Astrocyte (in vitro differentiated cells and primary cell): ENCODE data around the gene CTRB1. TPM values are rescaled to one million over a fixed set of nuclear protein-coding genes. Genes with fewer than 3 reads are reported as not detected.

Experiments used
- DNase-seq: peaks from one replicate; pipeline ENCODE4 v3.0.0-alpha.2; 2010; ENCODE audit warnings: low read depth
- FAIRE-seq: peaks from 2 replicates; lab custom pipeline; 2011; peaks lifted over from hg19 to GRCh38; lab: Jason Lieb, UNC
- H2AFZ ChIP-seq: 2 replicates; pipeline ENCODE4 v1.6.0; 2012; ENCODE audit warnings: low read depth, low read length, inconsistent platforms
- H3K27ac ChIP-seq: 2 replicates; pipeline ENCODE4 v1.5.1; 2011; ENCODE audit warnings: low read depth, low read length, inconsistent platforms
- H3K27me3 ChIP-seq: 2 replicates; pipeline ENCODE4 v1.6.0; 2011; ENCODE audit warnings: low read length, inconsistent platforms; ENCODE audit not compliant: insufficient read depth
- H3K36me3 ChIP-seq: 2 replicates; pipeline ENCODE4 v1.5.1; 2011; ENCODE audit warnings: low read length, inconsistent platforms; ENCODE audit not compliant: insufficient read depth
- H3K4me1 ChIP-seq: 2 replicates; pipeline ENCODE4 v1.5.1; 2011; ENCODE audit warnings: low read length, inconsistent platforms; ENCODE audit not compliant: insufficient read depth
- H3K4me2 ChIP-seq: 2 replicates; pipeline ENCODE4 v1.6.0; 2012; ENCODE audit warnings: low read length, inconsistent platforms
- H3K4me3 ChIP-seq: 2 replicates; pipeline ENCODE4 v1.5.1; 2011; ENCODE audit warnings: low read depth, mild to moderate bottlenecking, low read length, inconsistent platforms; ENCODE audit not compliant: insufficient read depth
- H3K79me2 ChIP-seq: 2 replicates; pipeline ENCODE4 v1.6.0; 2012; ENCODE audit warnings: mild to moderate bottlenecking, low read length, inconsistent platforms; ENCODE audit not compliant: insufficient read depth
- H3K9ac ChIP-seq: 2 replicates; pipeline ENCODE4 v1.6.0; 2012; ENCODE audit warnings: mild to moderate bottlenecking, low read length, inconsistent platforms
- H3K9me3 ChIP-seq: 2 replicates; pipeline ENCODE4 v1.5.1; 2012; ENCODE audit warnings: low read depth, mild to moderate bottlenecking, low read length, inconsistent platforms; ENCODE audit not compliant: insufficient read depth
- H4K20me1 ChIP-seq: 2 replicates; pipeline ENCODE4 v1.6.0; 2012; ENCODE audit warnings: low read length, inconsistent platforms; ENCODE audit not compliant: insufficient read depth
- H3K27ac Mint-ChIP-seq: one replicate; pipeline ENCODE4 v1.8.0; 2021; ENCODE audit warnings: mild to moderate bottlenecking, mixed read lengths; ENCODE audit not compliant: unreplicated experiment
- H3K27me3 Mint-ChIP-seq: one replicate; pipeline ENCODE4 v1.8.0; 2021; ENCODE audit warnings: low read depth, mixed read lengths; ENCODE audit not compliant: unreplicated experiment
- H3K36me3 Mint-ChIP-seq: one replicate; pipeline ENCODE4 v1.8.0; 2021; ENCODE audit warnings: low read depth, mixed read lengths; ENCODE audit not compliant: unreplicated experiment
- H3K4me1 Mint-ChIP-seq: one replicate; pipeline ENCODE4 v1.8.0; 2021; ENCODE audit warnings: low read depth, mixed read lengths; ENCODE audit not compliant: unreplicated experiment
- H3K4me3 Mint-ChIP-seq: one replicate; pipeline ENCODE4 v1.8.0; 2021; ENCODE audit warnings: mild to moderate bottlenecking, moderate library complexity, mixed read lengths; ENCODE audit not compliant: unreplicated experiment
- H3K9me3 Mint-ChIP-seq: one replicate; pipeline ENCODE4 v1.8.0; 2021; ENCODE audit warnings: mild to moderate bottlenecking, mixed read lengths; ENCODE audit not compliant: unreplicated experiment
- CTCF ChIP-seq: IDR thresholded peaks from 2 replicates; pipeline ENCODE4 v1.5.1; 2011; ENCODE audit warnings: low read depth, mild to moderate bottlenecking, inconsistent platforms, low read length, moderate library complexity; ENCODE audit not compliant: insufficient read depth
- EZH2 ChIP-seq: IDR thresholded peaks from 2 replicates; pipeline ENCODE4 v1.6.1; 2012; ENCODE audit warnings: mild to moderate bottlenecking, low read length, inconsistent platforms; ENCODE audit not compliant: insufficient read depth
- total RNA-seq: library from RNA; stranded (reverse); gene quantifications from 2 replicates; pipeline ENCODE4 v1.2.1, GENCODE V29; 2021

CTRB1 gene
- total RNA-seq, 1 donor from 2014 or later, result not detected

DNA sequence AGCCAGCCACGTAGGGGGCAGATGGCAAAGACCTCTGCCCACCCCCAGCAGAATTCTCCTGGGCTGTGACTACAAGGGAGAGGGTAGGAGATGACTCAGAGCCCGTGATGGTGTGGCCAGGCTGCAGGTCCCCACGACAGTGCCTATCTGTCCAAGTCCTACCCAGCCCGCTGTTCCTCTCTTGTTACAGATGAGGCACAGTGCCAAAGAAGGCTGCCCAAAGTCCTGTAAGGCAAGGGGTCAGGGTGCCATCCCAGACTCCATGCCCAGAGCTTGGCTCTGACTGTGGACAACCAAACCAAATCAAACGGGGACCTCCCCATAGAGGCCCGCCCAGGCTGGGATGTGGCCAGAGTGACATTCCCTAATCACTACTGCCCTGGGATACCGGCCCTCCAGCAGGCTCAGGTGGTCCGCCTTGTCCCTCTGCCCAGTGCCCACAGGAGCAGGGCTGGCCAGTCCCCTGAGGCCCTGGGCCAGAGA lies 45.2 kb downstream of the CTRB1 start:
- Mint-ChIP-seq H3K36me3 (peaks cover 10% of the 10 kb centered on the region), H3K4me3 (peak overlapping the region; percentile 92), H3K27ac (peak overlapping the region; percentile 91), H3K9me3 (no peaks in the 10 kb centered on the region), H3K27me3 (no peaks in the 10 kb centered on the region), H3K4me1 (peaks cover 33% of the 10 kb centered on the region)
- FAIRE-seq (peak; percentile 26), DNase-seq (no peak)
- H2AFZ ChIP-seq, result no peak overlapping the region
- H3K4me3 ChIP-seq, result peak overlapping the region; percentile 89
- H3K4me2 ChIP-seq, result peak overlapping the region; percentile 98
- H3K9ac ChIP-seq, result peak overlapping the region; percentile 100
- TF ChIP-seq CTCF, result no peak
- TF ChIP-seq EZH2, result no peak
- no peaks in the 10 kb centered on the region for H3K36me3 ChIP-seq
- peak overlapping the region; percentile 92 for H3K27ac ChIP-seq
- H3K4me1 ChIP-seq, result peaks cover 40% of the 10 kb centered on the region
- H3K79me2 ChIP-seq, result peaks cover 76% of the 10 kb centered on the region
- H3K9me3 ChIP-seq, result no peaks in the 10 kb centered on the region
- H3K27me3 ChIP-seq, result no peaks in the 10 kb centered on the region
- H4K20me1 ChIP-seq, result peaks cover 57% of the 10 kb centered on the region

DNA sequence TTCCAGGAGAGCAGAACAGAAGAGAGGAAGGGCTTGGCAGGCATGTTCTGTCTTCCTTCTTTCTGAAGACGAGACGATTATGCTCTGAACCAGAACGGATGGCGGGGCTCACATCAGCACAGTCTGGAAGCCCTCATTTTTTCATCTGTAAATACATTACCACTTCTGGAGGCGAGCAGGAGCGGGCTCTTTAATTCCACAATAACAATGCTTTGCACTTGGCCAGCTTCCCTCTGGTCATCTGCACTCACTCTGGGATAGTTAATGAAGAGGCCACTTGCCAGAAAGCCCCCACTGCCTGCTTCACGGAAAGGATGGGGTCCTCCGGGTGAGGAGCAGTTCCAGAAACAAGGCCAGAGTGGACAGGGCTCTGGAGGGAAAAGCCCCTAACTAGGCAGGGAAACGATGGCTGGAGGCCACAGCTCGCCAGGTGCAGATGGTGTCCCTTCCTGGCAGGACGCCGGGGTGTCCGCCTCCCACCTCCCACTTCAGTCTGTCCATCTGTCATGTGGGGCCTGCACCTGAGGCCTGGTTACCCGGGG lies 45.7 kb downstream of the CTRB1 start:
- Mint-ChIP-seq H3K36me3 (peaks cover 10% of the 10 kb centered on the region), H3K9me3 (no peaks in the 10 kb centered on the region), H3K4me1 (peaks cover 33% of the 10 kb centered on the region), H3K4me3 (peak overlapping the region; percentile 92), H3K27me3 (no peaks in the 10 kb centered on the region), H3K27ac (peak overlapping the region; percentile 91)
- H2AFZ ChIP-seq, result no peak overlapping the region
- peaks cover 71% of the 10 kb centered on the region for H3K79me2 ChIP-seq
- peaks cover 52% of the 10 kb centered on the region for H4K20me1 ChIP-seq
- peak overlapping the region; percentile 100 for H3K9ac ChIP-seq
- H3K9me3 ChIP-seq, result no peaks in the 10 kb centered on the region
- peak overlapping the region; percentile 98 for H3K4me2 ChIP-seq
- FAIRE-seq (no peak), DNase-seq (no peak)
- peaks cover 40% of the 10 kb centered on the region for H3K4me1 ChIP-seq
- TF ChIP-seq CTCF (no peak), EZH2 (no peak)
- no peaks in the 10 kb centered on the region for H3K36me3 ChIP-seq
- no peaks in the 10 kb centered on the region for H3K27me3 ChIP-seq
- H3K4me3 ChIP-seq, result peak overlapping the region; percentile 89
- H3K27ac ChIP-seq, result peak overlapping the region; percentile 92
